HCT116 (cell line): Measurements from ENCODE around the gene GALNT14. TPM values are rescaled to one million over a fixed set of nuclear protein-coding genes. Genes with fewer than 3 reads are reported as not detected.

Source experiments
- ATAC-seq: fragments of 200-7000 bp; cut with Tn5 transposase; 2 replicates; pipeline ENCODE4 v1.9.1; 2020; ENCODE audit warnings: mild to moderate bottlenecking, moderate library complexity
- BruUV-seq: library from RNA; stranded (reverse); fragments of 400-500 nt; replicated peaks from 2 replicates; lab custom pipeline; 2021; lab: Mats Ljungman, UMichigan
- CTCF ChIA-PET: fragments of 300-600 bp; sonication (Branson Sonifier 250); formaldehyde crosslinking; loops from one replicate; lab custom pipeline; 2021; ENCODE audit warnings: antibody characterized with exemption; lab: Charles Lee
- POLR2A ChIA-PET: fragments of 300-600, 350-600 bp; sonication (Branson Sonifier 250); formaldehyde crosslinking; loops from one replicate; lab custom pipeline; 2021; ENCODE audit warnings: antibody characterized with exemption; lab: Charles Lee
- RAD21 ChIA-PET, 2 experiments: fragments of 300-600 bp; sonication (Branson Sonifier 250); formaldehyde crosslinking; loops; one replicate each; lab custom pipeline; 2023; ENCODE audit warnings: low total read pairs in 2 of 2; ENCODE audit not compliant: uncharacterized antibody in 2 of 2, unreplicated experiment in 2 of 2, low non-redundant PET in 1 of 2; lab: Charles Lee
- DNase-seq: peaks from one replicate; pipeline ENCODE4 v3.0.0-alpha.2; 2010; ENCODE audit warnings: low read depth, low spot score
- H2AFZ ChIP-seq: fragments of 200-600 bp; shearing (Covaris generic), sonication (generic); 2 replicates; pipeline ENCODE4 v1.6.1; 2017; ENCODE audit warnings: low read depth, mixed run types, mixed read lengths, antibody characterized with exemption, low read length; ENCODE audit not compliant: poor library complexity, severe bottlenecking
- H3K27ac ChIP-seq: 2 replicates; pipeline ENCODE4 v1.5.1; 2012; ENCODE audit warnings: low read depth, low read length
- H3K27me3 ChIP-seq: fragments of 200-600 bp; sonication (generic); 2 replicates; pipeline ENCODE4 v1.6.1; 2016; ENCODE audit warnings: mixed run types, low read length, mixed read lengths; ENCODE audit not compliant: insufficient read depth
- H3K36me3 ChIP-seq, 2 experiments: fragments of 200-500 bp in 1 of 2; fragments of 200-600 bp in 1 of 2; sonication (Bioruptor generic) in 1 of 2; sonication (generic) in 1 of 2; 2 replicates each; pipeline versions ENCODE4 v1.5.1 to v1.6.1; 2014 to 2016; ENCODE audit warnings: low read length in 2 of 2, inconsistent platforms in 1 of 2, mixed read lengths in 1 of 2, mixed run types in 1 of 2; ENCODE audit not compliant: insufficient read depth in 2 of 2, control insufficient read depth in 1 of 2
- H3K4me1 ChIP-seq, 2 experiments: fragments of 200-600 bp in 1 of 2; sonication (generic) in 1 of 2; 2 replicates each; pipeline versions ENCODE4 v1.5.1 to v1.6.1; 2012 to 2017; ENCODE audit warnings: low read length in 2 of 2, inconsistent platforms in 1 of 2, mild to moderate bottlenecking in 1 of 2, mixed read lengths in 1 of 2, mixed run types in 1 of 2, moderate library complexity in 1 of 2; ENCODE audit not compliant: insufficient read depth in 2 of 2, control insufficient read depth in 1 of 2
- H3K4me2 ChIP-seq: fragments of 200-600 bp; sonication (generic); 2 replicates; pipeline ENCODE4 v1.6.1; 2017; ENCODE audit warnings: mixed run types, low read length, mixed read lengths
- H3K4me3 ChIP-seq, 2 experiments: fragments of 200-600 bp in 1 of 2; sonication (generic) in 1 of 2; replicated peaks in 1 of 2; 2 replicates each; pipeline ENCODE4 v1.5.1; 2011 to 2016; ENCODE audit warnings: low read length in 2 of 2, control low read depth in 1 of 2, low read depth in 1 of 2, mild to moderate bottlenecking in 1 of 2, mixed read lengths in 1 of 2, mixed run types in 1 of 2
- H3K79me2 ChIP-seq: fragments of 200-600 bp; sonication (generic); 2 replicates; pipeline ENCODE4 v1.6.1; 2017; ENCODE audit warnings: mild to moderate bottlenecking, mixed run types, low read length, moderate library complexity, mixed read lengths; ENCODE audit not compliant: insufficient read depth
- H3K9ac ChIP-seq: fragments of 200-600 bp; sonication (generic); 2 replicates; pipeline ENCODE4 v1.6.1; 2016; ENCODE audit warnings: low read length, mixed read lengths
- H3K9me2 ChIP-seq: fragments of 200-600 bp; sonication (generic), shearing (Covaris generic); 2 replicates; pipeline ENCODE4 v1.6.1; 2017; ENCODE audit warnings: mixed run types, mild to moderate bottlenecking, moderate library complexity; ENCODE audit not compliant: insufficient read depth
- H3K9me3 ChIP-seq, 2 experiments: fragments of 200-500 bp in 1 of 2; fragments of 200-600 bp in 1 of 2; sonication (Bioruptor generic) in 1 of 2; sonication (generic) in 1 of 2; 2 replicates each; pipeline ENCODE4 v1.6.1; 2014 to 2017; ENCODE audit warnings: low read length in 2 of 2, mixed read lengths in 2 of 2, inconsistent platforms in 1 of 2, low read depth in 1 of 2, mild to moderate bottlenecking in 1 of 2, mixed run types in 1 of 2, moderate library complexity in 1 of 2; ENCODE audit not compliant: control insufficient read depth in 1 of 2, insufficient read depth in 1 of 2
- H4K20me1 ChIP-seq: fragments of 200-600 bp; sonication (generic), shearing (Covaris generic); 2 replicates; pipeline ENCODE4 v1.6.1; 2017; ENCODE audit warnings: mixed run types, mild to moderate bottlenecking, moderate library complexity; ENCODE audit not compliant: insufficient read depth
- CTCF ChIP-seq, 3 experiments: fragments of 200-600 bp in 1 of 3; sonication (generic) in 1 of 3; IDR thresholded peaks in 2 of 3; conservative IDR thresholded peaks in 1 of 3; 2 replicates each; pipeline ENCODE4 v1.5.1; 2012 to 2017; ENCODE audit warnings: low read depth in 2 of 3, low read length in 2 of 3, antibody characterized with exemption in 1 of 3, borderline replicate concordance in 1 of 3, control low read depth in 1 of 3, mild to moderate bottlenecking in 1 of 3, mixed read lengths in 1 of 3, mixed run types in 1 of 3, moderate library complexity in 1 of 3; ENCODE audit not compliant: insufficient read depth in 1 of 3
- EGR1 ChIP-seq: IDR thresholded peaks from 2 replicates; pipeline ENCODE4 v1.6.1; 2012; ENCODE audit warnings: low read depth
- EZH2 ChIP-seq: fragments of 200-600 bp; sonication (generic); IDR thresholded peaks from 2 replicates; pipeline ENCODE4 v1.6.1; 2017; ENCODE audit warnings: antibody characterized with exemption, mixed run types
- EZH2phosphoT487 ChIP-seq: fragments of 200-600 bp; IDR thresholded peaks from 2 replicates; pipeline ENCODE4 v1.6.1; 2018; ENCODE audit warnings: antibody characterized with exemption, borderline replicate concordance
- POLR2A ChIP-seq: IDR thresholded peaks from 2 replicates; pipeline ENCODE4 v1.7.0; 2011; ENCODE audit warnings: borderline replicate concordance; ENCODE audit not compliant: insufficient read depth, insufficient read length; ENCODE audit errors: extremely low read depth
- POLR2AphosphoS5 ChIP-seq: IDR thresholded peaks from 2 replicates; pipeline ENCODE4 v1.6.1; 2011; ENCODE audit warnings: mild to moderate bottlenecking, low read depth, low read length, moderate library complexity
- RAD21 ChIP-seq: IDR thresholded peaks from 2 replicates; pipeline ENCODE4 v1.6.1; 2012; ENCODE audit warnings: low read depth, mild to moderate bottlenecking
- REST ChIP-seq: IDR thresholded peaks from 2 replicates; pipeline ENCODE4 v1.6.1; 2012; ENCODE audit warnings: low read depth
- SIN3A ChIP-seq: IDR thresholded peaks from 2 replicates; pipeline ENCODE4 v1.6.1; 2012; ENCODE audit warnings: low read depth
- SP1 ChIP-seq: IDR thresholded peaks from 2 replicates; pipeline ENCODE4 v1.6.1; 2012; ENCODE audit warnings: low read depth
- SRF ChIP-seq: IDR thresholded peaks from 2 replicates; pipeline ENCODE4 v1.6.1; 2012; ENCODE audit warnings: low read depth
- TCF7L2 ChIP-seq: IDR thresholded peaks from 2 replicates; pipeline ENCODE4 v1.7.0; 2011; ENCODE audit warnings: borderline replicate concordance, inconsistent platforms; ENCODE audit not compliant: insufficient read depth, insufficient read length; ENCODE audit errors: extremely low read depth
- ZBTB33 ChIP-seq: IDR thresholded peaks from 2 replicates; pipeline ENCODE4 v1.6.1; 2011; ENCODE audit warnings: mild to moderate bottlenecking, low read length, moderate library complexity; ENCODE audit not compliant: insufficient replicate concordance; ENCODE audit errors: extremely low read depth
- ZNF274 ChIP-seq: fragments of 200-500 bp; sonication (Bioruptor generic); IDR thresholded peaks from 2 replicates; pipeline ENCODE4 v1.6.1; 2014; ENCODE audit warnings: mild to moderate bottlenecking, low read depth, low read length, inconsistent platforms
- intact Hi-C: fragments of 100-400 bp; cut with micrococcal nuclease; formaldehyde crosslinking; loops from 2 replicates; pipeline ENCODE4 v1.10.0; 2022
- total RNA-seq: library from RNA; stranded (reverse); gene quantifications from one replicate; pipeline ENCODE4 v1.2.1, GENCODE V29; 2021; ENCODE audit not compliant: unreplicated experiment

Gene GALNT14
- total RNA-seq, 1 experiment from 2014 or later, result 11.2 TPM

GRCh38 chr2:31049264-31049663 is 89.0 kb downstream of the GALNT14 start:
- no peaks in the 10 kb centered on the region for H3K79me2 ChIP-seq
- ChIA-PET RAD21 (no interaction called here), POLR2A (no interaction called here), CTCF (interaction anchor here (0.9 kb wide), 1 partner anchor 120 kb away, joined by 3 read pairs; no protein-coding TSS in a partner anchor)
- no peak overlapping the region for H2AFZ ChIP-seq
- DNase-seq, result no peak
- no peaks in the 10 kb centered on the region for H3K4me1 ChIP-seq
- H3K4me2 ChIP-seq, result no peak overlapping the region
- H3K4me3 ChIP-seq, result no peak overlapping the region
- H3K27ac ChIP-seq, result no peak overlapping the region
- no peaks in the 10 kb centered on the region for H3K36me3 ChIP-seq
- no peak for TF ChIP-seq REST
- no peak for TF ChIP-seq EGR1
- TF ChIP-seq RAD21, result no peak
- TF ChIP-seq POLR2AphosphoS5, result no peak
- TF ChIP-seq ZNF274, result no peak
- no peak for ATAC-seq
- no peaks in the 10 kb centered on the region for H3K9me3 ChIP-seq
- no peaks in the 10 kb centered on the region for H3K27me3 ChIP-seq
- BruUV-seq, result no TSS peak
- no peak overlapping the region for H3K9ac ChIP-seq
- H3K9me2 ChIP-seq, result no peaks in the 10 kb centered on the region
- H4K20me1 ChIP-seq, result no peaks in the 10 kb centered on the region
- intact Hi-C loops, result no loop called here

- Histone ChIP-seq H3K4me2 (no peak overlapping the region), H3K27ac (no peak overlapping the region)
- intact Hi-C loops, result no loop called here
- no peak for TF ChIP-seq EZH2phosphoT487
- TF ChIP-seq SIN3A, result no peak
- no peak for TF ChIP-seq TCF7L2
- no peak for TF ChIP-seq SP1
- no peak for TF ChIP-seq POLR2A
- TF ChIP-seq ZBTB33, result no peak
- no peak for TF ChIP-seq SRF
- TF ChIP-seq CTCF (IDR thresholded peaks at IDR 0.05 in 2 of 3, conservative IDR thresholded peaks at IDR 0.05 in 1 of 3; ENCODE audit: borderline replicate concordance in 1 of 3, insufficient read depth in 1 of 3, low read depth in 2 of 3, low read length in 2 of 3), result no peak
- no peak for TF ChIP-seq POLR2AphosphoS5
- TF ChIP-seq EZH2, result no peak
Observed at GRCh38 chr2:31047599-31047998, 90.6 kb downstream of the GALNT14 start.

More at GRCh38 chr2:31047599-31047998, 90.6 kb downstream of the GALNT14 start:
- ChIA-PET RAD21 (no interaction called here), POLR2A (no interaction called here), CTCF (no interaction called here)
- Histone ChIP-seq H3K9me2 (no peaks in the 10 kb centered on the region), H3K4me1 (no peaks in the 10 kb centered on the region), H3K27me3 (no peaks in the 10 kb centered on the region), H3K9me3 (no peaks in the 10 kb centered on the region), H2AFZ (no peak overlapping the region), H3K4me3 (no peak overlapping the region), H3K36me3 (no peaks in the 10 kb centered on the region), H3K79me2 (no peaks in the 10 kb centered on the region), H4K20me1 (no peaks in the 10 kb centered on the region), H3K9ac (no peak overlapping the region)
- no TSS peak for BruUV-seq
- DNase-seq (no peak), ATAC-seq (no peak)
